HL-60/S4 treated with phorbol 12-myristate 13-acetate at 8.2 ng/mL for 4 days and 3 days (cell line): Measurements from ENCODE around the gene BRICD5.

Source experiments
- in situ Hi-C: fragments of 300-500 bp; cut with MboI; formaldehyde crosslinking; loops from 2 replicates; pipeline ENCODE4 v1.15.0; 2022; ENCODE audit warnings: low sequenced_read_pairs

BRICD5 gene

GRCh38 chr16:2186505-2186904, 24.2 kb downstream of the BRICD5 start:
- in situ Hi-C loops = no loop called here

GRCh38 chr16:2186064-2186463, 24.6 kb downstream of the BRICD5 start:
- in situ Hi-C loops = no loop called here

GRCh38 chr16:2184962-2185361, 25.7 kb downstream of the BRICD5 start:
- in situ Hi-C loops = no loop called here

GRCh38 chr16:2184346-2184745, 26.3 kb downstream of the BRICD5 start:
- in situ Hi-C loops = no loop called here

GRCh38 chr16:2183671-2184070, 27.0 kb downstream of the BRICD5 start:
- in situ Hi-C loops = no loop called here

- in situ Hi-C loops = no loop called here
Measured at GRCh38 chr16:2181952-2182351, 28.7 kb downstream of the BRICD5 start.

GRCh38 chr16:2180962-2181923, 29.4 kb downstream of the BRICD5 start:
- in situ Hi-C loops = no loop called here

- in situ Hi-C loops = no loop called here
Measured at GRCh38 chr16:2180461-2180860, 30.2 kb downstream of the BRICD5 start.

GRCh38 chr16:2179576-2179975, 31.1 kb downstream of the BRICD5 start:
- in situ Hi-C loops = no loop called here

GRCh38 chr16:2179107-2179501, 31.6 kb downstream of the BRICD5 start:
- in situ Hi-C loops = no loop called here

- in situ Hi-C loops = no loop called here
Measured at GRCh38 chr16:2178321-2179106, 32.1 kb downstream of the BRICD5 start.

- in situ Hi-C loops = no loop called here
Measured at GRCh38 chr16:2177561-2177960, 33.1 kb downstream of the BRICD5 start.

- in situ Hi-C loops = no loop called here
Measured at GRCh38 chr16:2177101-2177500, 33.6 kb downstream of the BRICD5 start.

GRCh38 chr16:2176047-2176446, 34.6 kb downstream of the BRICD5 start:
- in situ Hi-C loops = no loop called here

GRCh38 chr16:2175454-2175853, 35.2 kb downstream of the BRICD5 start:
- in situ Hi-C loops = no loop called here

- in situ Hi-C loops = no loop called here
Measured at GRCh38 chr16:2174396-2175131, 36.1 kb downstream of the BRICD5 start.

- in situ Hi-C loops = no loop called here
Measured at GRCh38 chr16:2173916-2174315, 36.7 kb downstream of the BRICD5 start.

GRCh38 chr16:2173366-2173765, 37.3 kb downstream of the BRICD5 start:
- in situ Hi-C loops = no loop called here

GRCh38 chr16:2172688-2173335, 37.9 kb downstream of the BRICD5 start:
- in situ Hi-C loops = no loop called here

- in situ Hi-C loops = no loop called here
Measured at GRCh38 chr16:2171601-2172178, 39.0 kb downstream of the BRICD5 start.
